ENCODE results near the gene ENOSF1. TPM values are rescaled to one million over a fixed set of nuclear protein-coding genes. Genes with fewer than 3 reads are reported as not detected.

The ENOSF1 gene
- total RNA-seq, 2 experiments from 2014 or later = 37.8 to 40.1 TPM

GRCh38 chr18:709771-710170 lies 2.7 kb downstream of the ENOSF1 start:
- H3K36me3 Mint-ChIP-seq (ENCODE audit: low read depth) = peaks cover 40% of the 10 kb centered on the region

DNA sequence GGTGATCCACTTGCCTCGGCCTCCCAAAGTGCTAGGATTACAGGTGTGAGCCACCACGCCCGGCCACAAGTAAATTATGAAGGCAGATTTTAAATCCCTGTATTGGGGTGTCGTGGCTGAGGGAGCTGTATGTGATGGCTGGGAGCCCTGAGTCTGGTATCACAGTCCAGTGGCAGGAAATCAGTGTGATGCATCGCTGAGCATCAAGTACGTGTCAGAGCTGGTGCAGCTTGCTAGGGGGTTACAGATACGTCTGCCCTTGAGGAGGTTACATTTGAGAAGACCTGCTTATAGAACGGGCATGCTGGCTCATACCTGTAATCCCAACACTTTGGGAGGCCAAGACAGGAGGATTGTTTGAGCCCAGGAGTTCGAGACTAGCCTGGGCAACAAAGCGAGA lies 4.3 kb downstream of the ENOSF1 start:
- H3K36me3 ChIP-seq (ENCODE audit: insufficient read depth, low read length) = peaks cover 24% of the 10 kb centered on the region
- H3K4me1 Mint-ChIP-seq (ENCODE audit: low read depth) = peaks cover 54% of the 10 kb centered on the region
- H3K27me3 ChIP-seq (ENCODE audit: control insufficient read depth in 1 of 2, insufficient read depth in 2 of 2, low read length in 2 of 2) = no peaks in the 10 kb centered on the region
- H3K36me3 Mint-ChIP-seq (ENCODE audit: low read depth) = peaks cover 57% of the 10 kb centered on the region
- no peak for ATAC-seq (ENCODE audit: poor library complexity)
- intact Hi-C loops (cut with DNase I, micrococcal nuclease) = no loop called here
- H3K27ac Mint-ChIP-seq = peak overlapping the region; percentile 41
- no peak overlapping the region for H3K4me3 ChIP-seq (ENCODE audit: low read length)
- DNase-seq = no peak
- CTCF ChIA-PET = interaction anchor here (1.1 to 1.2 kb wide), 2 partner anchors 124 to 131 kb away, joined by 3 read pairs; no protein-coding TSS in a partner anchor
- no peak overlapping the region for H3K27ac ChIP-seq (ENCODE audit: low read depth in 1 of 2, low read length in 2 of 2)
- peaks cover 27% of the 10 kb centered on the region for H3K4me1 ChIP-seq (ENCODE audit: insufficient read depth, low read length)
- peaks cover 0 to 6% of the 10 kb centered on the region in 2 experiments for H3K9me3 ChIP-seq (ENCODE audit: control insufficient read depth in 1 of 2, insufficient read depth in 1 of 2, low read length in 2 of 2)
- POLR2A ChIA-PET = interaction anchor here (0.6 kb wide), 1 partner anchor 61 kb away, joined by 3 read pairs; no protein-coding TSS in a partner anchor
- no peaks in the 10 kb centered on the region for H3K27me3 Mint-ChIP-seq
- H3K9me3 Mint-ChIP-seq = no peaks in the 10 kb centered on the region
- no peak overlapping the region for H3K4me3 Mint-ChIP-seq
- TF ChIP-seq CTCF (IDR thresholded peaks at IDR 0.05) = no peak

More at GRCh38 chr18:709771-710170, 2.7 kb downstream of the ENOSF1 start:
- peaks cover 0 to 12% of the 10 kb centered on the region in 2 experiments for H3K9me3 ChIP-seq (ENCODE audit: control insufficient read depth in 1 of 2, insufficient read depth in 1 of 2, low read length in 2 of 2)
- H3K4me1 ChIP-seq (ENCODE audit: insufficient read depth, low read length) = peaks cover 27% of the 10 kb centered on the region
- CTCF ChIA-PET = no interaction called here
- H3K27me3 Mint-ChIP-seq = no peaks in the 10 kb centered on the region
- no peak for TF ChIP-seq CTCF (IDR thresholded peaks at IDR 0.05)
- H3K27ac Mint-ChIP-seq = no peak overlapping the region
- peak overlapping the region; percentile 11 for H3K4me3 Mint-ChIP-seq
- H3K9me3 Mint-ChIP-seq = peaks cover 3% of the 10 kb centered on the region
- intact Hi-C loops (cut with DNase I, micrococcal nuclease) = loop anchor here (2.0 to 10.0 kb wide), 4 partner anchors 87 to 441 kb away; partner anchors contain the start of genes THOC1 (in 1 of the 2) and YES1 (in 1 of the 2)
- H3K27me3 ChIP-seq (ENCODE audit: control insufficient read depth in 1 of 2, insufficient read depth in 2 of 2, low read length in 2 of 2) = no peaks in the 10 kb centered on the region
- H3K27ac ChIP-seq (ENCODE audit: low read depth in 1 of 2, low read length in 2 of 2) = no peak overlapping the region
- POLR2A ChIA-PET = interaction anchor here (0.5 to 0.8 kb wide), 2 partner anchors 115 to 1840 kb away, joined by 3 read pairs; no protein-coding TSS in a partner anchor
- H3K36me3 ChIP-seq (ENCODE audit: insufficient read depth, low read length) = peaks cover 15% of the 10 kb centered on the region
- no peak for ATAC-seq (ENCODE audit: poor library complexity)
- H3K4me3 ChIP-seq (ENCODE audit: low read length) = no peak overlapping the region
- no peak for DNase-seq
- peaks cover 45% of the 10 kb centered on the region for H3K4me1 Mint-ChIP-seq (ENCODE audit: low read depth)

- CTCF ChIA-PET = interaction anchor here (0.5 to 1.0 kb wide), 2 partner anchors 13 to 119 kb away, joined by 3 to 5 read pairs; no protein-coding TSS in a partner anchor
- Mint-ChIP-seq H3K4me3 (no peak overlapping the region), H3K27me3 (no peaks in the 10 kb centered on the region), H3K9me3 (no peaks in the 10 kb centered on the region), H3K4me1 (ENCODE audit: low read depth) (peaks cover 52% of the 10 kb centered on the region), H3K36me3 (ENCODE audit: low read depth) (peaks cover 55% of the 10 kb centered on the region), H3K27ac (peak overlapping the region; percentile 39)
- no peak overlapping the region for H3K4me3 ChIP-seq (ENCODE audit: low read length)
- peaks cover 18% of the 10 kb centered on the region for H3K4me1 ChIP-seq (ENCODE audit: insufficient read depth, low read length)
- TF ChIP-seq CTCF (IDR thresholded peaks at IDR 0.05) = no peak
- DNase-seq (no peak), ATAC-seq (ENCODE audit: poor library complexity) (no peak)
- no peaks in the 10 kb centered on the region for H3K9me3 ChIP-seq (ENCODE audit: control insufficient read depth in 1 of 2, insufficient read depth in 1 of 2, low read length in 2 of 2)
- H3K27me3 ChIP-seq (ENCODE audit: control insufficient read depth in 1 of 2, insufficient read depth in 2 of 2, low read length in 2 of 2) = no peaks in the 10 kb centered on the region
- POLR2A ChIA-PET = no interaction called here
- H3K27ac ChIP-seq (ENCODE audit: low read depth in 1 of 2, low read length in 2 of 2) = no peak overlapping the region
- intact Hi-C loops (cut with DNase I, micrococcal nuclease) = no loop called here
- peaks cover 28% of the 10 kb centered on the region for H3K36me3 ChIP-seq (ENCODE audit: insufficient read depth, low read length)
These were observed 6.0 kb downstream of the ENOSF1 start for GRCh38 chr18:706405-706804.
